A549 treated with AZD9567 at 1 μM for 4 hours (cell line): ENCODE results near the gene CERKL. TPM values are rescaled to one million over a fixed set of nuclear protein-coding genes. Genes with fewer than 3 reads are reported as not detected.

Experiments
- total RNA-seq: library from RNA; stranded (reverse); fragments of 200-300 nt; extraction: Qiagen RNA extraction; gene quantifications from 5 replicates; pipeline ENCODE4 v1.2.3, GENCODE V29; 2022; ENCODE audit not compliant: insufficient read depth

CERKL gene, protein sequence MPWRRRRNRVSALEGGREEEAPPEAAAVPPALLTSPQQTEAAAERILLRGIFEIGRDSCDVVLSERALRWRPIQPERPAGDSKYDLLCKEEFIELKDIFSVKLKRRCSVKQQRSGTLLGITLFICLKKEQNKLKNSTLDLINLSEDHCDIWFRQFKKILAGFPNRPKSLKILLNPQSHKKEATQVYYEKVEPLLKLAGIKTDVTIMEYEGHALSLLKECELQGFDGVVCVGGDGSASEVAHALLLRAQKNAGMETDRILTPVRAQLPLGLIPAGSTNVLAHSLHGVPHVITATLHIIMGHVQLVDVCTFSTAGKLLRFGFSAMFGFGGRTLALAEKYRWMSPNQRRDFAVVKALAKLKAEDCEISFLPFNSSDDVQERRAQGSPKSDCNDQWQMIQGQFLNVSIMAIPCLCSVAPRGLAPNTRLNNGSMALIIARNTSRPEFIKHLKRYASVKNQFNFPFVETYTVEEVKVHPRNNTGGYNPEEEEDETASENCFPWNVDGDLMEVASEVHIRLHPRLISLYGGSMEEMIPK
- 0.17 to 0.23 TPM (median 0.19 TPM) in 4 of 5 replicates, not detected in the other for total RNA-seq

GRCh38 chr2:181656450-181657291 lies at the start of gene CERKL:
Gene CERKL, minus strand, starts transcription at chr2:181657105. Its CDS starts 99 bp downstream, at chr2:181657006.

GRCh38 chr2:181680055-181680936 lies 23.4 kb upstream of the CERKL start, which contains the start of gene NEUROD1:
Gene NEUROD1, minus strand, starts transcription at chr2:181680517. Its CDS starts 1,657 bp downstream, at chr2:181678860.

Other genes with a start within 250 kb of the CERKL start
- gene ITGA4, start 199.7 kb downstream of the CERKL start, total RNA-seq, result 1.4 to 5.0 TPM (median 2.1 TPM) in 5 replicates
- gene NEUROD1, start 23.4 kb upstream of the CERKL start, total RNA-seq, result not detected in 5 replicates
- gene ITPRID2, start 234.6 kb upstream of the CERKL start, total RNA-seq, result 37.3 to 54.0 TPM (median 41.9 TPM) in 5 replicates